PFSK-1 (cell line): ENCODE results near the gene DOK4.

Experiments used
- FOXP2 ChIP-seq: optimal IDR thresholded peaks from 2 replicates; pipeline ENCODE3; 2011; ENCODE audit warnings: borderline replicate concordance, control low read depth, inconsistent platforms; ENCODE audit not compliant: insufficient read depth; ENCODE audit errors: extremely low read length, extremely low read depth
- POLR2AphosphoS5 ChIP-seq: IDR thresholded peaks from 2 replicates; pipeline ENCODE4 v1.6.1; 2012; ENCODE audit warnings: low read depth, mild to moderate bottlenecking, control low read depth, low read length, moderate library complexity
- REST ChIP-seq, 2 experiments: IDR thresholded peaks; 2 replicates each; pipeline versions ENCODE4 v1.6.1 to v1.8.0; 2011 to 2012; ENCODE audit warnings: low read depth in 2 of 2, low read length in 2 of 2, control low read depth in 1 of 2, inconsistent platforms in 1 of 2, mild to moderate bottlenecking in 1 of 2, moderate library complexity in 1 of 2; ENCODE audit not compliant: insufficient read depth in 1 of 2
- SIN3A ChIP-seq: IDR thresholded peaks from 2 replicates; pipeline ENCODE4 v1.6.1; 2012; ENCODE audit warnings: mild to moderate bottlenecking, low read length, moderate library complexity, borderline replicate concordance; ENCODE audit not compliant: insufficient read depth
- TAF1 ChIP-seq: IDR thresholded peaks from 2 replicates; pipeline ENCODE4 v1.6.1; 2012; ENCODE audit warnings: low read length, control low read depth, borderline replicate concordance; ENCODE audit not compliant: insufficient read depth

The DOK4 gene

GRCh38 chr16:57470711-57471110, 15.6 kb downstream of the DOK4 start:
- no peak; the same call in 1 of the 2 replicates for TF ChIP-seq POLR2AphosphoS5
- TF ChIP-seq TAF1: no peak
- no peak for TF ChIP-seq FOXP2
- TF ChIP-seq REST (IDR thresholded peaks at IDR 0.05; ENCODE audit: insufficient read depth in 1 of 2, low read depth in 2 of 2, low read length in 2 of 2): no peak
- TF ChIP-seq SIN3A: no peak

- TF ChIP-seq REST (IDR thresholded peaks at IDR 0.05; ENCODE audit: insufficient read depth in 1 of 2, low read depth in 2 of 2, low read length in 2 of 2): no peak
- TF ChIP-seq FOXP2: no peak
- TF ChIP-seq TAF1: no peak
- TF ChIP-seq POLR2AphosphoS5: no peak
- TF ChIP-seq SIN3A: no peak
These were observed 16.3 kb downstream of the DOK4 start for GRCh38 chr16:57469917-57470470.

- no peak for TF ChIP-seq FOXP2
- TF ChIP-seq SIN3A: no peak
- TF ChIP-seq REST (IDR thresholded peaks at IDR 0.05; ENCODE audit: insufficient read depth in 1 of 2, low read depth in 2 of 2, low read length in 2 of 2): no peak
- no peak for TF ChIP-seq POLR2AphosphoS5
- TF ChIP-seq TAF1: no peak
These were observed 17.2 kb downstream of the DOK4 start for GRCh38 chr16:57469046-57469445.

- TF ChIP-seq REST (IDR thresholded peaks at IDR 0.05; ENCODE audit: insufficient read depth in 1 of 2, low read depth in 2 of 2, low read length in 2 of 2) (no peak), SIN3A (no peak), POLR2AphosphoS5 (no peak), TAF1 (no peak), FOXP2 (no peak)
These were observed 17.9 kb downstream of the DOK4 start for GRCh38 chr16:57468346-57468745.

- TF ChIP-seq REST (IDR thresholded peaks at IDR 0.05; ENCODE audit: insufficient read depth in 1 of 2, low read depth in 2 of 2, low read length in 2 of 2) (no peak), TAF1 (no peak), SIN3A (no peak), POLR2AphosphoS5 (no peak), FOXP2 (no peak)
These were observed 21.8 kb downstream of the DOK4 start for GRCh38 chr16:57464523-57464922.
